GM21447 (cell line): ENCODE measurements around the gene SEPHS1.
A peak's percentile ranks its signal among the peaks of the same experiment; 100 is the strongest.
"Not testable (repeated sequence)": the region's sequence is repeated elsewhere in the genome, so short reads cannot be mapped to it uniquely, and the experiment has no call there.

Experiments
- ATAC-seq: cut with Tn5 transposase; IDR thresholded peaks from one replicate; pipeline ENCODE4 v1.9.1; 2021; ENCODE audit not compliant: unreplicated experiment

The SEPHS1 gene

GRCh38 chr10:13348216-13349017 lies at the start of gene SEPHS1:
Gene SEPHS1 (minus strand): TSS chr10:13348293. CDS start chr10:13344950, 3,343 bp downstream.
- peak; percentile 46 for ATAC-seq

GRCh38 chr10:13397052-13397451 lies 49.0 kb upstream of the SEPHS1 start:
- ATAC-seq: no peak

GRCh38 chr10:13396369-13396768 lies 48.3 kb upstream of the SEPHS1 start:
- no peak for ATAC-seq

- ATAC-seq: no peak
Measured at GRCh38 chr10:13395540-13395939, 47.4 kb upstream of the SEPHS1 start.

GRCh38 chr10:13393640-13394039 lies 45.5 kb upstream of the SEPHS1 start:
- ATAC-seq: no peak

- ATAC-seq: no peak
Measured at GRCh38 chr10:13392701-13393100, 44.6 kb upstream of the SEPHS1 start.

- no peak for ATAC-seq
Measured at GRCh38 chr10:13390604-13391522, 42.8 kb upstream of the SEPHS1 start.

GRCh38 chr10:13388478-13389230 lies 40.6 kb upstream of the SEPHS1 start:
- no peak for ATAC-seq

GRCh38 chr10:13386021-13386420 lies 37.9 kb upstream of the SEPHS1 start:
- no peak for ATAC-seq

- ATAC-seq: no peak
Measured at GRCh38 chr10:13383399-13383761, 35.3 kb upstream of the SEPHS1 start.

GRCh38 chr10:13382703-13383398 lies 34.8 kb upstream of the SEPHS1 start:
- ATAC-seq: no peak

- ATAC-seq: not testable (repeated sequence)
Measured at GRCh38 chr10:13379061-13379460, 31.0 kb upstream of the SEPHS1 start.

- ATAC-seq: no peak
Measured at GRCh38 chr10:13376746-13377145, 28.7 kb upstream of the SEPHS1 start.

- ATAC-seq: no peak
Measured at GRCh38 chr10:13376297-13376696, 28.2 kb upstream of the SEPHS1 start.

GRCh38 chr10:13375791-13376190 lies 27.7 kb upstream of the SEPHS1 start:
- no peak for ATAC-seq

- no peak for ATAC-seq
Measured at GRCh38 chr10:13373644-13374043, 25.6 kb upstream of the SEPHS1 start.

- ATAC-seq: no peak
Measured at GRCh38 chr10:13372524-13372923, 24.4 kb upstream of the SEPHS1 start.

- ATAC-seq: peak; percentile 66
Measured at GRCh38 chr10:13371897-13372470, 23.9 kb upstream of the SEPHS1 start.

GRCh38 chr10:13366891-13367290 lies 18.8 kb upstream of the SEPHS1 start:
- no peak for ATAC-seq

- ATAC-seq: no peak
Measured at GRCh38 chr10:13365831-13366230, 17.7 kb upstream of the SEPHS1 start.
